HUES48 (cell line): ENCODE results near the gene RBFOX2.

ENCODE experiments used
- H3K27ac ChIP-seq: one replicate; pipeline ENCODE4 v1.7.0; 2013; ENCODE audit warnings: low read depth, low read length, inconsistent platforms
- H3K27me3 ChIP-seq: 2 replicates; pipeline ENCODE4 v1.6.1; 2013; ENCODE audit warnings: mild to moderate bottlenecking, low read length; ENCODE audit not compliant: control insufficient read depth, insufficient read depth
- H3K36me3 ChIP-seq: 2 replicates; pipeline ENCODE4 v1.6.1; 2013; ENCODE audit warnings: low read length; ENCODE audit not compliant: control insufficient read depth, insufficient read depth
- H3K4me1 ChIP-seq: 2 replicates; pipeline ENCODE4 v1.6.1; 2013; ENCODE audit warnings: mild to moderate bottlenecking, low read length; ENCODE audit not compliant: control insufficient read depth, insufficient read depth
- H3K4me3 ChIP-seq: 2 replicates; pipeline ENCODE4 v1.5.1; 2013; ENCODE audit warnings: mild to moderate bottlenecking, low read depth, low read length
- H3K9ac ChIP-seq: 2 replicates; pipeline ENCODE4 v1.6.1; 2013; ENCODE audit warnings: mild to moderate bottlenecking, low read depth, low read length, moderate library complexity
- H3K9me3 ChIP-seq: 2 replicates; pipeline ENCODE4 v1.6.1; 2013; ENCODE audit warnings: low read length; ENCODE audit not compliant: control insufficient read depth, insufficient read depth

The RBFOX2 gene

DNA sequence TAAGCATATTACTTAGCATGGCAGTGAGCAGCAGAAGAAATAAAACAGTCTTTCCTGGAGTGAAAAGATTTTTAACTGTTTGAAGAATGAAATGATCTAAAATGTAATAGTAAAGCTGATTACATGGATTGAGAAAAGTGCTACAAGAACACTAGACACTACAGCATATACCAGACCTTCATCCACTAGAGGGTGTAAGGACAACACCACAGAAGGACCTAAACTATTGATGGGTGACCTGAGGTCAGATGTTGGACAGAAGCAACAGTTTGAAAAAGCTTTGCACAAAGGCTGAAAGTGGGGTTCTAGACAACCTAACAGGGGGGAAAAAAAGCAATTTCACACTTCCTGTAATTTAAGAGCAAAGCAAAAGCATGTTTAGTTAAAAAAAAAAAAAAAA, 97.7 kb downstream of the RBFOX2 start:
- Histone ChIP-seq H3K27me3 (no peaks in the 10 kb centered on the region), H3K36me3 (peaks cover 7% of the 10 kb centered on the region; the same call in 1 of the 2 replicates), H3K9ac (no peak overlapping the region), H3K4me3 (no peak overlapping the region), H3K9me3 (no peaks in the 10 kb centered on the region), H3K4me1 (peaks cover 13% of the 10 kb centered on the region), H3K27ac (no peak overlapping the region)

DNA sequence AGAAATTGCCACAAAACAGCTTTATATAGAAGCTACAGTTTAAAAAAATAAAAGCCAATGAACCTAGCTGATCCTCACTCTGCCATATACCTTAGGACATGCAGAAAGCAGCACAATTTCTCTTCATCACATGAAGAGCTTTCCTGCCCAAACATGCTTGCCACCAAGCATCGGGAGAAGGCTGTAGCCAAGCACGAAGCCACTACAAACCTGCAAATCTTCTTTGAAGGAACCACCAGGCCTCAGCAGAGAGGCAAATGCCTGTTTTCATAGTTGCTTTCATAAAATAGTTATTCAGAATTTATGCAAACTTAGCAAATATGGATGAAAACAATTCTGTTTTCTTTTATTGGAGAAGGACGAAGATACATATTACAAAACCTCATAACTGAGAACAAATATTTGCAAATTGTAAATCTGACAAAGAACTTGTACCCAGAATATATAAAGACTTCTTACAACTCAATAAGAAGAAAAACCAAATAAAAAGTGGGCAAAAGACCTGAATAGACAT, 100.3 kb downstream of the RBFOX2 start:
- Histone ChIP-seq H3K27me3 (no peaks in the 10 kb centered on the region), H3K4me3 (no peak overlapping the region), H3K36me3 (no peaks in the 10 kb centered on the region), H3K9me3 (no peaks in the 10 kb centered on the region), H3K9ac (no peak overlapping the region), H3K27ac (no peak overlapping the region), H3K4me1 (peaks cover 10% of the 10 kb centered on the region)

DNA sequence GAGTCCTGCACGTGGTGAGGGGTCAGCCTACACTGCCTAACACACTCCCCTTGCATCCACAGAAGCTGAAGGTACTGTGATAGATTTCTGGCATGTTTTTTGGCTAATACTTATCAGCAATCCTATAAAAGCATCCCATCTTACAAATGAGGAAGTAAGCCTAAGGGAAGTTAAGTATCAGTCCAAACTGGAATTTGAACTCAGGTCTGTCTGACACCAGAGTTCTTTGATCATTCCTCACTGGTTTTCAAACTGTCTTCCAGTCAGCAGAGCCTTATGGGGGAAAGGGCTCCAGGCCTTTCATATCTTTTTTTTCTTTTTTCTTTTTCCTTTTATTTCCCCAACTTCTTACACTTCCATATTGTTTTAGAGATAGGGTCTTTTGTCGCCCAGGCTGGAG, 105.6 kb downstream of the RBFOX2 start:
- Histone ChIP-seq H3K4me1 (peaks cover 7% of the 10 kb centered on the region), H3K27ac (no peak overlapping the region), H3K9ac (no peak overlapping the region), H3K4me3 (no peak overlapping the region), H3K9me3 (no peaks in the 10 kb centered on the region), H3K36me3 (no peaks in the 10 kb centered on the region), H3K27me3 (no peaks in the 10 kb centered on the region)

DNA sequence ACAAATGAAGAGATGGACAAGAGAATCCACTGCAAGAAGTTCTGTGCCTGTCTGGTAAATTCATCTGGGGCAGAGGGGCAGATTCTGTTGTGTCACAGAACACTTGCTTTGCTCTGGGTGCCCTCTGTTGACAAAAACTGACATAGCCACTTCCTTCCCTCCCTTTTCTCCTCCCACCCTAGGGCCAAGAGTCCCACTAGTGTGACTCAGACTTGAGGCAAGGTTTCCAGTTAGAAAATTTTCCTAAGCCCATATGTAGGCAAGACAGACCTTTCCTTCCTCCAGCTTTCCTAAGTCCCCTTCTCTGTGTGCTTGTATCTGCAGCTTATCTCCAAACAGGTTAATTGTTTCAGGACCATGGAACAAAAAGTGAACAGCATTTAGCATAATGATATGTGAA, 106.8 kb downstream of the RBFOX2 start:
- Histone ChIP-seq H3K27me3 (no peaks in the 10 kb centered on the region), H3K4me3 (no peak overlapping the region), H3K27ac (peak overlapping the region; percentile 53), H3K9me3 (no peaks in the 10 kb centered on the region), H3K4me1 (peaks cover 6% of the 10 kb centered on the region), H3K36me3 (no peaks in the 10 kb centered on the region), H3K9ac (no peak overlapping the region)

DNA sequence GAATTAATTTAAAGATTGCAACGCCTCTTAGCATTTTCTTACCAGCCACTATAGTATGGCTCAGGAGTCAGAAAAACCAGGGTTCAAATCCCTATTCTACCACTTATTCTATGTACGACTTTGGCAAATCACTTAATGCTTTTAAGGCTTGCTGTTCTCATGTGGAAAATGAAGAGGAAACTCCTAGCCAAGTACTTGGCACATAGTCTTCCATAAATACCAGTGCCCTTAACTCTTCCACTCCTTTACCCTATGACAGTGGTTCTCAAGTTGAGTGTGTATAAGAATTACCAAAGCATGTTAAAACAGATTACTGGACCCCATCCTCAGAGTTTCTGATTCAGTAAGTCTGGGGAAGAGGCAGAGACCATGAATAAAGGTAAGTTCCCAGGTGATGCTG, 107.6 kb downstream of the RBFOX2 start:
- Histone ChIP-seq H3K4me1 (peaks cover 8% of the 10 kb centered on the region), H3K9ac (no peak overlapping the region), H3K4me3 (no peak overlapping the region), H3K36me3 (no peaks in the 10 kb centered on the region), H3K27ac (no peak overlapping the region), H3K9me3 (no peaks in the 10 kb centered on the region), H3K27me3 (no peaks in the 10 kb centered on the region)

DNA sequence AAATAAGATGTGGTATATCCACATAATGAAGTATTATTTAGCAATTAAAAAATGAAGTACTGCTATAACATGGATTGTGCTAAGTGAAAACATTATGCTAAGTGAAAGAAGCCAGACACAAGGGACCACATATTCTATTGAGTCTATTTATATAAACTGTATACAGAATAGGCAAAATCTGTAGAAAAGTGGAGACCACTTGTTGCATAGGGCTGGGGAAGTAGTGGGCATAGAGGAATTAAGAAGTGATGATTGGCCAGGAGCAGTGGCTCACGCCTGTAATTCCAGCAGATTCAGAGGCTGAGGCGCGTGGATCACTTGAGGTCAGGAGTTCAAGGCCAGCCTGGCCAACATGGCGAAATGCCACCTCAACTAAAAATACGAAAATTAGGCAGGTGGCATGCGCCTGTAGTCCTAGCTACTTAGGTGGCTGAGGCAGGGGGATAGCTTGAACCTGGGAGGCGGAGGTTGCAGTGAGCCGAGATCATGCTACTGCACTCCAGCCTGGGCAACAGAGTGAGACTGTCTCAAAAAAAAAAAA, 109.6 kb downstream of the RBFOX2 start:
- Histone ChIP-seq H3K4me1 (peaks cover 25% of the 10 kb centered on the region), H3K27ac (no peak overlapping the region), H3K36me3 (no peaks in the 10 kb centered on the region)

DNA sequence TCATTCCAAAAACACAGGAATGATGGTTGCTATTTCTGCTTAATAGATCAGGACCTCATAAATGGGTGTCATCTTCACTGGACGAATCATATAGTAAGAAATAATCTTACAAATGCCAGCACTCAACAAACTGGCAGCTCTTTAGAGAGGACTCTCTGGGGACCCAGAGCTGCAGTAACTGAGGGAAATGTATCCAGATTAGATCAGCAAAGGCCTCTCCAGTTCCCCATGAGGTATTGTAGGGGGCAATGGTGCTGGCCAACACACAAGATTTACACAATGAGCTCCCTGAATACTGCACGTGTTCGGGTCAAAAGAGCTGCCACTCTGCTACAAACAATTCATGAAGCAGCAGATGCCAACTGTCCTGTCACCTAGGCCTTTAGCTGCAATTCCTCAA, 110.2 kb downstream of the RBFOX2 start:
- no peaks in the 10 kb centered on the region for H3K27me3 ChIP-seq
- H3K9ac ChIP-seq, result no peak overlapping the region
- no peak overlapping the region for H3K4me3 ChIP-seq
- peaks cover 30% of the 10 kb centered on the region for H3K4me1 ChIP-seq
- no peak overlapping the region for H3K27ac ChIP-seq
- no peaks in the 10 kb centered on the region for H3K9me3 ChIP-seq
- H3K36me3 ChIP-seq, result no peaks in the 10 kb centered on the region

More for the DNA sequence above, 109.6 kb downstream of the RBFOX2 start:
- Histone ChIP-seq H3K9me3 (no peaks in the 10 kb centered on the region), H3K9ac (no peak overlapping the region), H3K4me3 (no peak overlapping the region), H3K27me3 (no peaks in the 10 kb centered on the region)

DNA sequence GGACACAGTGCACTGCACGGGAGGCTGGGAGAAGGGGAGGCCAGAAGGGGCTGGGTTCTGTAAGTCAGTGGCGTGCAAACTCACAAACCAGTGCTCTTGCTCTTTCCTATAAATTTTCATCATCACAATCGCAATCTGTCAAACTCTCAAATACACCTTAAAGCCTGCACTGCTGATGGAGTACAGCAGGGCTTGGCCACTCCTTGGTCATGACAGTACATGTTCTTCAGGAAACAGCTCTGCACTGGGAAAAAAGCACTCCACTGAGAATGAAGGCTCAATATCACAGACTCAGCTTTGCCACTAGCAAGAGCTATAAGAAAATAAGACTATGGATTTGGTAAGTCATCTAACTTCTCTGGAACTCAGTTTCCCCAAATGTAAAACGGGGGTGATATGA, 111.0 kb downstream of the RBFOX2 start:
- peaks cover 30% of the 10 kb centered on the region for H3K4me1 ChIP-seq

DNA sequence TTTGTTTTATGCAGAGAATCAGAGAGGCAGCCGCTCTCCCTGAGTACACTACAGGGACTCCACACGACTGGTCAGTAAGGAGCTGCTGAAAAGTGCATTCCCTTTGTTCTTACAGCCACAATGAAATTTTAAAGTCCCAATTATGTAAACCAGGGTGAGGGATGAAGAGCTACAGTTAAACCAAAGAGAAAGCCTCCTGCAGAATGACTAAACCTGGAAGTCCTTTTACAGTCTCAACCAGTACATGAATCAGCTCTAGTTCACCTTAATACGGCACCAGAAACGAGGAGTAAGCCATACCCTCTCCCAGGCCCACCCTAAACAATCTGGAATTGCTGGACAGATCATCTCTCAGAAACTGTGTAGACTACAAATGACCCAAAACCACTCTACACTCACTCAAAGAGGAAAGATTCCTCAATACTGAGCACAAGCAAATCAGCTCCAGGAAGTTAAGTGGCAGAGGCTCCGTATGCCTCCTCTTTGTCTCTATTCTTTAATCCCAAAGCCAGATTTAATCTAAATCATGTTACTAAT, 113.1 kb downstream of the RBFOX2 start:
- H3K4me3 ChIP-seq, result peak overlapping the region; percentile 61

More for the DNA sequence above, 111.0 kb downstream of the RBFOX2 start:
- no peaks in the 10 kb centered on the region for H3K36me3 ChIP-seq
- no peak overlapping the region for H3K9ac ChIP-seq
- no peak overlapping the region for H3K27ac ChIP-seq
- no peaks in the 10 kb centered on the region for H3K27me3 ChIP-seq
- H3K4me3 ChIP-seq, result no peak overlapping the region
- no peaks in the 10 kb centered on the region for H3K9me3 ChIP-seq

DNA sequence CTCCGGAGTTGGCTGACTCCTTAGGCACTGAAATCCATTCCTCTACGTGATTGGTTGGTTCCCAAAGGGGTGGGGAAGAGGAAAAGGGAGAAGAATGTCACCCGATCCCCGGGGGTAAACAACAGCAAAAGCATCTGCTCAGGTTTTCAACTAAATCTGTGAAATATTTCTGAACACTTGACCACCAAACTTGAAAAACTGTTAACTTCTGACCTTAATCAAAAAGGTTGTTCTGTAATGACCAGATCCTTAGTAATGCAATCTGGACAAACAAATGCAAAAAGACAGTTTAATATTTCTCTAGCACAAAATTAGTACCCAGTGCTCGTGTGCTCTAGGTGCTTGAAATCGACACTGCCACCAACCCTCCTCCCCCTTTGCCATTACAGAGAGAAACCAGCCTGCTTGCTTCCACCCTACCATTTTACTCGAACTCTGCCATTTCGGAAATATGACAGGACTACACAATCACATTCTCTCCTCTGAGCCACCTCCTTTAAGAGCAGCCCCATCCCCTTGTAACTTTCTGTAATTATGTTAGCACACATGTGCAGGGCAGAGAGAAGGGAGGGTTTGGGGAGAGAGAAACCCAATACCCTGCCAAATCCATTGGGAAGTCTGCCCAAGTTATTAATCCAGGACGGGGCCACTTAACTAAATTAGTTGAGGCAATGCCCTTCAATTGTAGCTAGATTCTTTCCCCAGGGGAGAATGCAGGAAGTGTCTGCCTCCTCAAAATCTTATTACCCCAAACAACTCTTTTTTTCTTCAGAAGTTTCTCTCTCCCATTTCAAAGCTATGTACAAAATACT, 113.8 kb downstream of the RBFOX2 start:
- H3K4me1 ChIP-seq, result peaks cover 45% of the 10 kb centered on the region
- no peaks in the 10 kb centered on the region for H3K36me3 ChIP-seq
- peak overlapping the region; percentile 61 for H3K4me3 ChIP-seq
- peak overlapping the region; percentile 95 for H3K27ac ChIP-seq
- H3K9ac ChIP-seq, result peak overlapping the region; percentile 44
- no peaks in the 10 kb centered on the region for H3K9me3 ChIP-seq
- no peaks in the 10 kb centered on the region for H3K27me3 ChIP-seq

More for the DNA sequence above, 113.1 kb downstream of the RBFOX2 start:
- peaks cover 44% of the 10 kb centered on the region for H3K4me1 ChIP-seq
- no peaks in the 10 kb centered on the region for H3K27me3 ChIP-seq
- H3K36me3 ChIP-seq, result no peaks in the 10 kb centered on the region
- peak overlapping the region; percentile 44; the same call in 1 of the 2 replicates for H3K9ac ChIP-seq
- H3K9me3 ChIP-seq, result no peaks in the 10 kb centered on the region
- H3K27ac ChIP-seq, result peak overlapping the region; percentile 95

DNA sequence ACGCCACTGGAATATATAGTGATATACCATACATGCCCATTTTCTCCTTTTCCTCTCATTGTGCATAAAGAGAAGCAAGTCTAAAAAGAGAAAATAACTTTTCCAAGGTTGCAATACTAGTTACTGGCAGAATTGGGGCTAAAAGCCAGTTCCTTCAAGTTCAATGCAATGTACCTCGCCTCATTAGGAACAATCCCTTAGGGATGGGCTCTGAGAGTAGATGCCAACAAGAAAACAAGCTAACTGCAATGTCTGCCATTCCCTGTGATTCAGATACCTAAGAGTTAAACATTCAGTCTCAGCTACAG, 114.3 kb downstream of the RBFOX2 start:
- Histone ChIP-seq H3K9me3 (no peaks in the 10 kb centered on the region), H3K9ac (no peak overlapping the region), H3K27me3 (no peaks in the 10 kb centered on the region), H3K27ac (peak overlapping the region; percentile 95), H3K4me1 (peaks cover 45% of the 10 kb centered on the region), H3K4me3 (no peak overlapping the region), H3K36me3 (no peaks in the 10 kb centered on the region)
